Fibroblast of lung (primary cell): Measurements from ENCODE around the gene SLC19A3. TPM values are rescaled to one million over a fixed set of nuclear protein-coding genes. Genes with fewer than 3 reads are reported as not detected.

Source experiments
- DNase-seq, 2 donors: peaks; one replicate each; pipeline versions ENCODE4 v3.0.0 to v3.0.0-alpha.2; 2010; ENCODE audit warnings: low read depth in 2 of 2
- H2AFZ ChIP-seq: 2 replicates; pipeline ENCODE4 v1.5.1; 2012; ENCODE audit warnings: low read length, control low read depth, inconsistent platforms
- H3K27ac ChIP-seq: 2 replicates; pipeline ENCODE4 v1.5.1; 2011; ENCODE audit warnings: low read length, control low read depth; ENCODE audit not compliant: insufficient read depth
- H3K27me3 ChIP-seq: 2 replicates; pipeline ENCODE4 v1.5.1; 2011; ENCODE audit warnings: mild to moderate bottlenecking, low read length; ENCODE audit not compliant: control insufficient read depth, insufficient read depth
- H3K36me3 ChIP-seq: 2 replicates; pipeline ENCODE4 v1.5.1; 2011; ENCODE audit warnings: low read length; ENCODE audit not compliant: control insufficient read depth, insufficient read depth
- H3K4me1 ChIP-seq: 2 replicates; pipeline ENCODE4 v1.5.1; 2011; ENCODE audit warnings: low read length; ENCODE audit not compliant: control insufficient read depth, insufficient read depth; ENCODE audit errors: extremely low read depth
- H3K4me2 ChIP-seq: 2 replicates; pipeline ENCODE4 v1.5.1; 2011; ENCODE audit warnings: low read length, control low read depth; ENCODE audit not compliant: insufficient read depth; ENCODE audit errors: extremely low read depth
- H3K4me3 ChIP-seq, 4 experiments: fragments of 200-600 bp in 1 of 4; sonication (generic) in 1 of 4; replicated peaks in 1 of 4; 2 replicates each; pipeline ENCODE4 v1.5.1; 2011 to 2016; ENCODE audit warnings: low read length in 4 of 4, low read depth in 3 of 4, mild to moderate bottlenecking in 3 of 4, control low read depth in 2 of 4, inconsistent platforms in 1 of 4, mixed read lengths in 1 of 4; ENCODE audit not compliant: insufficient read depth in 1 of 4; ENCODE audit errors: control extremely low read depth in 1 of 4
- H3K79me2 ChIP-seq: 2 replicates; pipeline ENCODE4 v1.5.1; 2012; ENCODE audit warnings: mild to moderate bottlenecking, low read length, inconsistent platforms; ENCODE audit not compliant: control insufficient read depth, insufficient read depth
- H3K9ac ChIP-seq: 2 replicates; pipeline ENCODE4 v1.5.1; 2011; ENCODE audit warnings: mild to moderate bottlenecking, low read length, control low read depth; ENCODE audit not compliant: insufficient read depth
- H3K9me3 ChIP-seq: 2 replicates; pipeline ENCODE4 v1.5.1; 2012; ENCODE audit warnings: low read depth, low read length; ENCODE audit not compliant: control insufficient read depth, insufficient read depth
- H4K20me1 ChIP-seq: 2 replicates; pipeline ENCODE4 v1.5.1; 2011; ENCODE audit warnings: low read length; ENCODE audit not compliant: control insufficient read depth, insufficient read depth; ENCODE audit errors: extremely low read depth
- CTCF ChIP-seq, 2 donors: IDR thresholded peaks in 1 of 2; conservative IDR thresholded peaks in 1 of 2; 1 replicate in 1 of 2; 2 replicates in 1 of 2; pipeline ENCODE4 v1.5.1; 2011 to 2012; ENCODE audit warnings: low read length in 2 of 2, control low read depth in 1 of 2, inconsistent platforms in 1 of 2, low read depth in 1 of 2, mild to moderate bottlenecking in 1 of 2
- EZH2 ChIP-seq: IDR thresholded peaks from 2 replicates; pipeline ENCODE4 v1.5.1; 2012; ENCODE audit warnings: low read length, control low read depth, mild to moderate bottlenecking; ENCODE audit errors: missing control alignments
- polyA minus RNA-seq: library from RNA; depleted of rRNA, polyadenylated mRNA; stranded (reverse); fragments of >200 nt; gene quantifications from 2 replicates; pipeline ENCODE4 v1.2.3, GENCODE V29; 2011; ENCODE audit warnings: low replicate concordance
- polyA plus RNA-seq, 2 donors: library from polyadenylated mRNA; depleted of rRNA in 1 of 2; stranded (reverse) in 1 of 2; unstranded in 1 of 2; fragments of >200 nt; gene quantifications; 2 replicates each; pipeline ENCODE4 v1.2.1, GENCODE V29; 2011 to 2012; ENCODE audit warnings: missing spikeins in 1 of 2
- total RNA-seq: library from RNA; depleted of rRNA; stranded (reverse); fragments of >200 nt; gene quantifications from 2 replicates; pipeline ENCODE4 v1.2.1, GENCODE V29; 2014

The SLC19A3 gene
- total RNA-seq (0.17 and 1.0 TPM in 2 replicates), polyA plus RNA-seq (0.11 and 0.16 TPM in 2 replicates), polyA minus RNA-seq (0.67 TPM in 1 of 2 replicates, not detected in the other)
- polyA plus RNA-seq (2012) = 0.09 TPM in 1 of 2 replicates, not detected in the other

- no peaks in the 10 kb centered on the region for H3K27me3 ChIP-seq
- peak within 1 kb of the TSS; percentile 47 to 54 (median 49) for H3K4me3 ChIP-seq
- TF ChIP-seq EZH2 (no peak), CTCF (conservative IDR thresholded peaks at IDR 0.05 in 1 of 2, IDR thresholded peaks at IDR 0.05 in 1 of 2; ENCODE audit: low read depth in 1 of 2, low read length in 2 of 2) (no peak)
- no peak within 1 kb of the TSS for H3K27ac ChIP-seq
- peak; percentile 85 to 94 for DNase-seq
- H3K9ac ChIP-seq = peak within 1 kb of the TSS; percentile 23
- no peaks in the 10 kb centered on the region for H3K36me3 ChIP-seq
- no peaks in the 10 kb centered on the region for H4K20me1 ChIP-seq
- H3K79me2 ChIP-seq = no peaks in the 10 kb centered on the region
- peak within 1 kb of the TSS; percentile 90 for H3K4me2 ChIP-seq
- H3K4me1 ChIP-seq = no peaks in the 10 kb centered on the region
- H2AFZ ChIP-seq = peak within 1 kb of the TSS; percentile 74
- no peaks in the 10 kb centered on the region for H3K9me3 ChIP-seq
Measured at GRCh38 chr2:227717687-227718567, at the start of gene SLC19A3. SLC19A3 (minus strand) TSS chr2:227718028; CDS start chr2:227702318, 15,710 bp downstream.

GRCh38 chr2:227766373-227766883, 48.6 kb upstream of the SLC19A3 start:
- TF ChIP-seq CTCF (conservative IDR thresholded peaks at IDR 0.05 in 1 of 2, IDR thresholded peaks at IDR 0.05 in 1 of 2; ENCODE audit: low read depth in 1 of 2, low read length in 2 of 2) = peak; percentile 80 to 85
- no peak for TF ChIP-seq EZH2
- no peak overlapping the region for H3K27ac ChIP-seq
- no peaks in the 10 kb centered on the region for H3K79me2 ChIP-seq
- H3K4me2 ChIP-seq = peak overlapping the region; percentile 16
- no peaks in the 10 kb centered on the region for H3K36me3 ChIP-seq
- no peaks in the 10 kb centered on the region for H4K20me1 ChIP-seq
- no peaks in the 10 kb centered on the region for H3K4me1 ChIP-seq
- DNase-seq = peak; percentile 65 to 75
- no peaks in the 10 kb centered on the region for H3K27me3 ChIP-seq
- no peak overlapping the region for H2AFZ ChIP-seq
- H3K9me3 ChIP-seq = no peaks in the 10 kb centered on the region
- H3K9ac ChIP-seq = no peak overlapping the region
- no peak overlapping the region for H3K4me3 ChIP-seq

- Histone ChIP-seq H3K9me3 (no peaks in the 10 kb centered on the region), H3K27me3 (no peaks in the 10 kb centered on the region), H3K79me2 (no peaks in the 10 kb centered on the region), H3K4me1 (no peaks in the 10 kb centered on the region), H3K27ac (no peak overlapping the region), H3K9ac (no peak overlapping the region), H4K20me1 (no peaks in the 10 kb centered on the region), H3K4me3 (no peak overlapping the region), H3K4me2 (peak overlapping the region; percentile 16), H3K36me3 (no peaks in the 10 kb centered on the region), H2AFZ (no peak overlapping the region)
- peak in 1 of 2 donors; percentile 25 for DNase-seq
- no peak for TF ChIP-seq EZH2
- TF ChIP-seq CTCF (conservative IDR thresholded peaks at IDR 0.05 in 1 of 2, IDR thresholded peaks at IDR 0.05 in 1 of 2; ENCODE audit: low read depth in 1 of 2, low read length in 2 of 2) = no peak
Measured at GRCh38 chr2:227765788-227766372, 48.1 kb upstream of the SLC19A3 start.
